Measurements from ENCODE around the gene CLCA1.

The CLCA1 gene

GRCh38 chr1:86504137-86504479 lies 35.4 kb downstream of the CLCA1 start:
- no peak for DNase-seq (ENCODE audit: low read depth)

DNA sequence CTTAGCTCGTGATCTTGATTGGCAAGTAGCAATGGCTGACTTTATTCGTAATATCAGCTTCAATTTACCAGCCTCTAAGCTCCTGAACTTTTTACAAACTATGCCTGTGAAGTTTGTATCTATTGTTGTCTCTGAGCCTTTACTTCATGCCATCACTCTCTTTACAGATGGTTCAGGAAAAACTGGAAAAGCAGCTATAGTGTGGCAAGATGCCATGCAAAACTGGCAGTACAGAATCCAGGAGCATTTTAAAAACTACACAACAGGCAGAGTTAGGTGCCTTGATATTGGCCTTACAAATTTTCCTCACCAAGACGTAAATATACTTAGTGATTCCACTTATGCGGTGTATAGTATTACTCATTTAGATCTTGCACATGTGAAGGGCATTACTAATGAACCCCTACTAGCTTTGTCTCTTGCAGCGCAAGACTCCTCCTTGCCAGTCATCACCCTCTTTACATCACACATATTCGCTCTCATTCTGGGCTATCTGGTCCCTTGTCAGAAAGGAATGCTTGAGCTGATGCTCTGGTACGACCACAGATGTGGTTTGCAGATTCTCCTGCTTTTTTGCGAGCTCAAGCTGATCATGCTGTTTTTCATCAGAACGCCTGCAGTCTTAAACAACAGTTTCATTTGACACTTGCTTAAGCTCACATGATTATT lies 36.3 kb downstream of the CLCA1 start:
- DNase-seq (ENCODE audit: low read depth): no peak

- no peak for DNase-seq (ENCODE audit: low read depth)
These were observed 36.8 kb downstream of the CLCA1 start for GRCh38 chr1:86505564-86505902.

- no peak for DNase-seq (ENCODE audit: low read depth)
These were observed 39.3 kb downstream of the CLCA1 start for GRCh38 chr1:86507935-86508582.

GRCh38 chr1:86508583-86508969 lies 39.8 kb downstream of the CLCA1 start:
- DNase-seq (ENCODE audit: low read depth): no peak

DNA sequence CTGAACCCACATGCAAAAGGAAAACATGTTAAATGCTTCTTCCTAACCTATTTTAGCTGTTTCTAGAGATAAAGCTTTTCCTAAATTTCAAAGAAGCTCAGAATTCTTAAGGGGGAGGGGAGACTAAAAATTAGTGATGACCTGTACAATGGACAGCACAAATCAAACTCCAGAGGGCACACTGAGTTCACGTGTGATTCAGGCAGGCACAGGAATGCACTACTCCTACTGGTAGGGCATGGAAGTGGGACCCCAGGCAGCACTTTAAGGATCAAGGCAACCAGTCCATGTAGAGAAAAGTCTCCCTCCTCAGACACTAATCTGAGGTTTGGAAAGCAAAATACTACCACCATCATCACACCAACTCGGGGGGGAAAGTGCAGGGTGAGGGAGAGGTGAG lies 46.9 kb downstream of the CLCA1 start:
- no peak for DNase-seq (ENCODE audit: low read depth)

DNA sequence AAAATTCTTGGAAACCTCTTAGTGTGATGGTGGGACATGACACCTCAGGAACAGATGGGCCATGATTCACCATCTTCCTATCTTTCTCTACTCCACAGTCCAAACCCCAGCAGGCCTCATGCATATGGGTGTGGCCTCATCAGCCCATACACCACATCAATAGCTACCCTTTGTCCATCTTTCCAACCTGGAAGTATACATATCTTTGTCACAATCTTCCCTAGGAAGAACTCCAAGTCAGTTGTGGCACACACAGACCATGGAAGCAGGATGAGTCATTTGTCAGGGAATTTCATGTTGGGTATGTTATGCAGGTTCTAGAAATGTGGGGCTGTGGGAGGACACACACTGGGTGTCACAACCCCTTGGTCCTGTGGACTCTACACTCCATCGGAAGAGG lies 47.6 kb downstream of the CLCA1 start:
- no peak for DNase-seq (ENCODE audit: low read depth)

DNA sequence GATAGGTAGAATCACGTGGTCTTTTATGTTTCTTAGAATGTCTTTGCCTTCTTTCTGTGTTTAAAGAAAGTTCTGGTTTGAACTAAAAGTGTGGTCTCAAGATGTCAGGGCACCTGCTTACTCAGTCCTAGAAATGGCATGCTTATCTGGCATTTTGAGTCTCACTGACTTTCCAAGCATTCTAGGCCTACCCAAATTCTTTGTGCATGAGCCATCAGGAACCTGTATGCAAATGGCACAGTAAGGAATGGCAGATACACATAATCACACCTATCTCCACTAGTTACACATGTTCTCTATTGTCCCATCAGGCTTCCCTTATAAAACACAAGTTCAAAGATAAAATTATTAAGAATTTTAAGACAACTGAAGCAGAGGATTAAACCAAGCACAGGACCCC lies 48.6 kb downstream of the CLCA1 start:
- DNase-seq (ENCODE audit: low read depth): no peak

DNA sequence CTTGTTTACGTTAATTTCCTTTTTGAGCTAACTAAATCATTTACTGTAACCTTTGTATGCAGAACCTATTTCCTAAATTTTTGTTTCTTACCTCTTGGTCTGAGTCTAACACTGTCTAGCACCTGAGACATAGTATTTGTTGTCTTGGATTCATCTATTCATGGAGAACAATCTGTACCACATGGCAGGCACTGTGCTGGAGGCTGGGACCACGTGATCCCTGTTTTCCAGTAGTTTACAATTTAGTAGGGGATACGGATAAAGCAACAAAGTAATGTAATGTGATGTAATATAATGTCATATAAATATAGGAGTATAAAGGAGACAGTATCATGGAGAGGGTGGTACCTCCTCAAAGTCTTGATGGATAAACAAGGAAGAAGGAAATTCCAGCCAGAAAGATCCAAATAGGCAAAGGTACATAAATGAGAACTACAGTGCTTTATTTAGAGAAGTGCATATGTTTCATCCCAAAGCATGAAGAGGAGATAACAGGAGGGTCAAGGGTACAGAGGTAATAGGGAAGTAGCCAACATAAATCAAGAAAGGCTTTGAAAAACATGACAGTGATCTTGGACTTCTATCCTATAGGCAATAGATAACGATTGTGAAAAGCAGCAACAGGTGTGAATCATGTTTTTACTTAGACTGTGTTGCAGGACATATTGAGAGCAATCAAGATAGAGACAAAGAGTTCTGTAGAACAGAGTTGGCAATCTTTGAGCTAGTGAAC lies 52.2 kb downstream of the CLCA1 start:
- DNase-seq (ENCODE audit: low read depth): no peak

- DNase-seq (ENCODE audit: low read depth): no peak
These were observed 52.8 kb downstream of the CLCA1 start for GRCh38 chr1:86521522-86521891.

DNA sequence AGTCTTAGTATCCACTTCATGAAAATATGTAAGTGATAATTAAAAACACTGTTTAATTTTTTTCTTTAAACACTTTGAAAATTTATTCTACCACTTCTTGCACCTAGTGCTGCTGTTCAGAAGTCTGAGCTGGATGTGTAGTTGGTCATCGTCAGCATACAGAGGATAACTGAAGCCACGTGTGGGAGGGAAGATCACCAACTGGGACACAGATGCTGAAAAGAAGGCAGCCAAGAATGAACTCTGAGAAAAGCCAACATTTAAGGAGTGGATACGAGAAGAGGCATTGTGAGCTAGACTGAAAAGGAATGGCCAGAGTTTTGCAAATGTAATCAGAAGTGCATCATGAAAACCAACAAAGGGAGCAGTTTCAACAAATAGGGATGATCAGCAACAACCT lies 53.5 kb downstream of the CLCA1 start:
- DNase-seq (ENCODE audit: low read depth): no peak

DNA sequence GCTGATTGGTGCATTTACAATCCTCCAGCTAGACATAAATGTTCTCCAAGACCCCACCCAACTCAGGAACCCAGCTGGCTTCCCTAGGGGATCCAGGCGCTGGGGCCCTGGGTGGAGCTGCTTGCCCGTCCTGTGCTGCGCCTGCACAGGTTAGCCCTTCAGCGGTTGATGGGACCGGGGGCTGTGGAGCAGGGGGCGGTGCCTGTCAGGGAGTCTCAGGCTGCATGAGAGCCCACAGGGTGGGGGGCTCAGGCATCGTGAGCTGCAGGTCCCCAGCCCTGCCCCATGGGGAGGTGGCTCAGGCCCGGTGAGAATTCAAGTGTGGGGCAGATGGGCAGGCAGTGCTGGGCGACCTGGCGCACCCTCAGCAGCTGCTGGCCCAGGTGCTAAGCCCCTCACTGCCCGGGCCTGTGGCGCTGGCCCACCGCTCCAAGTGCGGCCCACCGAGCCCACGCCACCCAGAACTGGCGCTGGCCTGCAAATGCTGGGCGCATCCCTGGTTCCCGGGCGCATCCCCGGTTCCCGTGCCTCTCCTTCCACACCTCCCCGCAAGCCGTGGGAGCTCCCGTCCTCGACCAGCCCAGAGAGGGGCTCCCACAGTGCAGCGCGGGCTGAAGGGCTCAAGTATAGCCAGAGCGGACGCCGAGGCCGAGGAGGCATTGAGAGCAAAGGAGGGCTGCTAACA lies 55.1 kb downstream of the CLCA1 start:
- DNase-seq (ENCODE audit: low read depth): no peak

DNA sequence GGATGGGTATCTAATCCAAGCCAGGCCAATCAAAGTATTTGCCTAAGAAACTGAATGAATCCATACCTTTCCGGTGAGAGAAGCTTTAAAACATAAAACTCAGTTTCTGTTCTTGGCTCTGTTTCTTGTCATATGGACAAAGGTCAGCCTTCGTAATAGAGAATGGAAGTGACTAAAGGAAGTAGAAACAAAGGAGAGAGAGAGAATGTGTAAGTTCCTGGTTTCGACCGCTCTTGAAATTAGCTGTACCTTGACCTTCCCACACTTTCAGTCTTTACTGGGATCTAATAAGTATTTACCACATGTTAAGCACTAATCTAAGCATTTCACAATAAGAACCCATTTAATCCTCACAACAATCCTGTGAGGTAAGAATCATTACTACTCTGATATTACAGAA lies 58.6 kb downstream of the CLCA1 start:
- no peak for DNase-seq (ENCODE audit: low read depth)

- DNase-seq (ENCODE audit: low read depth): no peak
These were observed 61.6 kb downstream of the CLCA1 start for GRCh38 chr1:86530211-86530845.

- DNase-seq (ENCODE audit: low read depth): no peak
These were observed 69.4 kb downstream of the CLCA1 start for GRCh38 chr1:86537928-86538695.

- no peak for DNase-seq (ENCODE audit: low read depth)
These were observed 70.0 kb downstream of the CLCA1 start for GRCh38 chr1:86538775-86539174.

DNA sequence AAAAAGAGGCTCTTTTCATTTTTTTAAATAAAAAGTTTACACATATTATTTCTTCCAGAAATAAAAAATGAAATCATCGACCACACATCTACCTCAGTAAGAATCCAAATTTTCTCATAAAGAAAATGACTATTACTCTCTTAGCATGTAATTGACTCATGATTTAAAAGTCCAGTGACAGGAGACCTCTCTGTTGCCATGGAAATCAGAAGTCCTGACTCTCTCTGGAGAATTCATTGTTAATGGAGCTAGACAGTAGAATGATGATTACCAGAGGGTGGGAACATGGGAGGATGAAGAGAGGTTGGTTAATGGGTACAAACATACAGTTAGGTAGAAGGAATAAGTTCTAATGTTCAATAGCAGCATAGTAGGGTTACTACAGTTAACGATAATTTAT lies 73.1 kb downstream of the CLCA1 start:
- no peak for DNase-seq (ENCODE audit: low read depth)

GRCh38 chr1:86542631-86543030 lies 73.9 kb downstream of the CLCA1 start:
- no peak for DNase-seq (ENCODE audit: low read depth)

DNA sequence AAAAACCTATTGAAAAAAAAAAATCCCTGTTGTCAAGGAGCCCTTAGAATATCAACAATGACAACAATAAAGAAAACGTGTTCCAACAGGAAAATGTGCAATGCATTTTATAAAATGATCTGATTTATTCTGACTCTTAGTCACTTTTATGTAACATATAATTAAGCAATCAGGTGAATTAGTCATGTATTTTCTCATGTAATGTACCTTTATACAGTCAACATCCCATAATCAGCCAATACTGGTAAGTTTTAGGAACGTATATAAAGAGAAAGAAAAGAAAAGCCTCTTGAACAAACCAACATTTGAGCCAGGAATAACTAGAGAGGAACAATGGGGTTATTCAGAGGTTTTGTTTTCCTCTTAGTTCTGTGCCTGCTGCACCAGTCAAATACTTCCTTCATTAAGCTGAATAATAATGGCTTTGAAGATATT lies 78.1 kb downstream of the CLCA1 start, which contains the start of gene CLCA4:
TSS of gene CLCA4 (plus strand) at position 292 of the 435 bp plus-strand sequence. CDS start at position 334, 42 bp downstream.
- DNase-seq (ENCODE audit: low read depth): no peak

- DNase-seq (ENCODE audit: low read depth): no peak
These were observed 80.1 kb downstream of the CLCA1 start for GRCh38 chr1:86548839-86549238.
